ENCODE results near the gene SEC16B.

Gene SEC16B

GRCh38 chr1:177941976-177942375 is 27.9 kb downstream of the SEC16B start:
- no peak for DNase-seq

DNA sequence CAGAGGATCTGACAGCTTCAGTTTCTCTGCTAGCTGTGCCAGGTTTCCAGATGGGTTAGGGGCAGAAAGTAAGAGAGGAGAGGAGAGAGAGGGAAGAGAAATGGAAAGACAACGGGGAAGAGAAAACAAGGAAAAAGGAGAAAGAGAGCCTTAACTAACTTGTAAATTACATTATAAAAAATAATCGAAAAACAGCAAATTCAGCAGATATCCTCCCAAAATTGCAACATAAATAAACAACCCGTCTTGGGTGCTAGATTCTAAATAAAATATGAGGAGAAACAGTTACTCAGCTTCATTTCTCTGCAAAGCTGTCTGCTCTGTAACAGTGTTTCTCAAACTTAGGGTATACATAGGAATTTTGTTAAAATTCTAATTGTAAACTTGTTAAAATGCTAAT is 29.2 kb downstream of the SEC16B start:
- no peak for DNase-seq

- DNase-seq = no peak
These were observed 31.9 kb downstream of the SEC16B start for GRCh38 chr1:177937931-177938330.

- DNase-seq = no peak
These were observed 32.6 kb downstream of the SEC16B start for GRCh38 chr1:177937174-177937770.

DNA sequence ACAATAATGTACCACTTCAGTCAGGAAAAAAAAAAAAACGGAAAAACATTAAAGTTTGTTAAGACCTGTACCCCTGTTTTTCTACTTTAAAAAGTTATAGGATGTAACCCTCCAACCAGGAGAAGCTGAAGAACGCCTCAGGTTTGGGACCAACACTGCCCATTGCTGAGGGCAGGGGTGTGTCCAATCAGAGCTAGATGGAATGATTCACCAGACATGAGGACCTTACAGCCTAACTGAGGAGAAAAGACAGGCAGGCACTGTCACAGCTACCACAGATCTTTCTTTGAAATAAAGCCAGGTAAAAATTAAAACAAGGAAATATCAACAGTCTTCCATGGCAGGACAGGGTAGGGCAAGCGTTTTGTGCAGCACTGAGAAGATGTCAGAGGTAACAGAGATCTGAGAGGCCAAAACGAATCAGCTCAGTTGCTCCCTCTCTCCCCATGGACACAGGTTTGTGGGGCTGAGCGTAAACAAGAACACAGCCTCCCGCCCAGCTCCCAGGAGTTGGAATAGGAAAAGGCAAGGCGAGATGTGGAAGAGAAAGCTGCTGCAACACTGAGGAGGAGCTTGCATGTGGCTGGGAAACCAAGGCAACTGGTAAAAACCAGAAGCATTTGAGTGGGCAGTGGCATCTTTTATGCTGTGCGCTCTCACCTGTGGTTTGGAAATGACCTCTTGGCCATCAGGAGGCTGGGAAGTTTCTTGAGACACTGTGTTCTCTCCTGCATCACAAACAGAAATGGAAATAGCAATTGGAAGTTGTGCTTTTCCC is 34.0 kb downstream of the SEC16B start:
- no peak for DNase-seq

DNA sequence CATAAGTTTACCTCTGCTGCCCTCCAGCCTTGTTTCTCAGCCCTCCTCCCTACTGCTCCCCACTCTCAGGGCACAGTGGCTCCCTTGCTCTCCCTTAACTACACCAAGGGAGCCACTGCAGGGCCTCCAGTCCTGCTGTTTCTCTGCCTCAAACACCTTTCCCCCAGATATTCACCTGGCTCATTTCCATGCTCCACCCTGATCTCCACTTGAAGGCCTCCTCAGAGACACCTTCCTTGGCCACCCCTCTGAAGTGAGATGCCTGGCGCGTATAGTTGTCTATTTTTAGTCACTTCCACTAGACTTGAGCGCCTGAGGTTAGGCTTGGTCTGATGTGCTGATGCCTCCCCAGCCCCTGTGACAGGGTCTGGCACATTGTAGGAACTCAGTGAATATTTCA is 34.9 kb downstream of the SEC16B start:
- no peak for DNase-seq

GRCh38 chr1:177934461-177934860 is 35.4 kb downstream of the SEC16B start:
- DNase-seq = no peak

GRCh38 chr1:177933881-177934280 is 36.0 kb downstream of the SEC16B start:
- no peak for DNase-seq

GRCh38 chr1:177932123-177932522 is 37.7 kb downstream of the SEC16B start:
- DNase-seq = no peak

GRCh38 chr1:177928952-177929351 is 40.9 kb downstream of the SEC16B start:
- no peak for DNase-seq

DNA sequence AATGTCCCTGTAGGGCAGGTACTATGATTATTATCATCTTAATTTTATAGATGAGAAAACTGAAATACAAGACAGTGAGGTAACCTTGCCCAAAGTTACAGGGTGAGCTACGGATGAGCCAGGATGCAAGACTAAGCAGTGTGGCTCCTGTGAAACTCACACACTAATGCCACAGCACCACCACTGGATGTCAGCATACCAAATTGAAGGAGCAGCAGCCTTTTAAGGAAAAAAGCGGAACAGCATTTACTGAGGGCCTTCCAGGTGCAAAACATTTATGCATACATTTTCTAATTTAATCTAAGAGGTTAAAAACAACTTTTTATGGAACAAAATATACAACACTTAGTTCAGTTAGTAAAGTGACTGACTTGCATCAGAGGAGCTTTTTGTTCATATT is 41.7 kb downstream of the SEC16B start:
- no peak for DNase-seq

- no peak for DNase-seq
These were observed 42.7 kb downstream of the SEC16B start for GRCh38 chr1:177927021-177927596.

DNA sequence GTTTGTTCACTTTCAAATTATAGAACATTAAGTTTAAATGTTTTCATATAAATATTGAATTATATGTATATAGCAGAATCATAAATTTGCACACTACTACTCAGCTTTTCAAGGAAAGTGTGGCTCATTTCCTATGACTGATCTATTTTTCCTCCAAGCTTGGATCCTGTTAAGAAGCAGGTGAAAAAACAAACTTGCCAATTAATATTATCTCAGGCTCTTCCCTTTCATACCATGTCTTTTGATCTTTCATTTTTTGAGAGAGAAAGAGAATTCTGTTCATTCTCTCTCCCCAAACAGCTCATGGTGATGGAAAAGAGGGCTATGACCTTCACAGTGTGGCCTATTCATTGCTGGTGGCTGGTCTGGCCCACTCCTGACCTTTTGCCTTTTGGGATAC is 43.7 kb downstream of the SEC16B start:
- no peak for DNase-seq

GRCh38 chr1:177925006-177925405 is 44.9 kb downstream of the SEC16B start:
- DNase-seq = no peak

GRCh38 chr1:177923441-177923840 is 46.4 kb downstream of the SEC16B start:
- no peak for DNase-seq

GRCh38 chr1:177922209-177922608 is 47.6 kb downstream of the SEC16B start:
- no peak for DNase-seq

- DNase-seq = no peak
These were observed 48.3 kb downstream of the SEC16B start for GRCh38 chr1:177921590-177921989.

DNA sequence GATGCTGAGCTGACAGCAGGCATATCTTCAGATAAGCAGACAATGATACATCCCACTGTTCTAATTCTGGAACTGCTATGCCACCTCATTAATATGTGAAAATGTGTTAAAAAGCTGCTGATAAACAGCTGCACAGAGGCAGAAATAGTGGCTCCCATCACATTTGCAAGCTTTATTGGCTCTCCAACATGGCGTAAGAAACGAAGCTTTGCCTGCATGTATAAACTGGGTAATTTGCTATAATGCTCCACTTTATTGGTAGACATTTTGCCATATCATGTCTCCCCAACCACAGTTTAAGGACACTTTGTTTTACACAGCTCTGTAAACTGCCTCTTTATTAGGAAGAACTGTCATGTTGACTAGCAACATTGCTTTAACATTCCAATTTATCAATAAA is 49.8 kb downstream of the SEC16B start:
- no peak for DNase-seq

- no peak for DNase-seq
These were observed 54.2 kb downstream of the SEC16B start for GRCh38 chr1:177915641-177916040.

DNA sequence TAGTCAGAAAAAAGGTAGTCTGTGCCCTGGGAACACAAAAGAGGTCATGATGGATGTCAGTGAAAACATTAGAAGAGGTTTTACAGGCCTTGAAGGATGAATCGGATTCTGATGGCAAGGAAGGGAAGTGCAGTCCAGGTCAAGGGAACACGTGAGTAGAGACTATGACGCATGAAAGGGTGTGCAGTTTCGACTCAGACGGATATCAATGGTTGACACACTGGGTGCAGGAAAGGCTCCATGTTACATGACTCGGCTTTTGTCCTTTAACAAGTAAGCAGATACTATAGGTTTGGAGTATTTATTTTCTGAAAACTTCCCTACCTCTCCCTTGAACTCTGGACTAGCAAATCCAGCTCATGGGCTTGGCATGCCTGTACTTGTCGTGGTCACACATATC is 55.3 kb downstream of the SEC16B start:
- DNase-seq = no peak

GRCh38 chr1:177913762-177914540 is 55.9 kb downstream of the SEC16B start:
- DNase-seq = no peak

GRCh38 chr1:177912991-177913390 is 56.9 kb downstream of the SEC16B start:
- no peak for DNase-seq

DNA sequence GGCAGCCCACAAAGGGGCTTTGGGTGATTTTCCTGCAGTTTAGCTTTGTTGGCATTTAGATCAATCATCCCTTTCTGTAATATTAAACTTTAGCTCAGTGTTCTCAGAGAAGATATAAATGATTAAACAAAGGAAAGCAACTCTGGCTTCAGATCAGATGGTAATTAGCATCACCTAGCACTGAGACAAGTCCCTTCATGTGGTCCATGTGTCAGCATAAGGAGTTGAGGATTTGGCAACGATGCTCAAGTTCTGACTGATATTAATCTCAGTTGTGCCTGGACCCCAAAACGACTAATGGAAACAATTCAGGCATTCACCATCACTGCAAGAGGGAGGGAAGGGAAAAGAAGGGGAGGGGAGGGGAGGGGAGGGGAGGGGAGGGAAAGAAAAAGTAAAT is 60.4 kb downstream of the SEC16B start:
- DNase-seq = no peak

DNA sequence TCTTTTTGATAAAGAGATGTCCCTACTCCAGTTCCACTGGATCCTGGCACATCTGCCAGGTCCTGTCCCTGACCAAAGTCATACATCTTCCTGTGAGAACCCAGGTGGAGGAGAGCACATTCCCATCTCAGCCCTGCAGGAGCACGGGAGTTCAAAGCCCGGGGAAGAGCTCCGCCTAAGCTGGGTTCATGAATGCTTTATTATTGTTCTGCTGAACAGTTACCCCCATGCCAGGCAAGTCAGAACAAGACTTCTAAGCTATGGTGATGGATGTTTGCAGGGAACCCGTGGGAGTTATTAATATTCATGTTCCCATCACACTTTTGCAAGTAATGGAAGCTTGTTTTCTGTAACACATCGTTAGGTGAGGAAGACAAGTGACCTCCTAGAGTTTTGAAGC is 62.9 kb downstream of the SEC16B start:
- DNase-seq = no peak
